Measurements from ENCODE around the gene HECTD1. TPM values are rescaled to one million over a fixed set of nuclear protein-coding genes. Genes with fewer than 3 reads are reported as not detected.

The HECTD1 gene
- total and polyA plus RNA-seq, 10 of the 15 experiments (the other 5 are each of a cell fraction or from before 2014, with no cell fraction given) = 27.3 to 116 (median 57.7) TPM

DNA sequence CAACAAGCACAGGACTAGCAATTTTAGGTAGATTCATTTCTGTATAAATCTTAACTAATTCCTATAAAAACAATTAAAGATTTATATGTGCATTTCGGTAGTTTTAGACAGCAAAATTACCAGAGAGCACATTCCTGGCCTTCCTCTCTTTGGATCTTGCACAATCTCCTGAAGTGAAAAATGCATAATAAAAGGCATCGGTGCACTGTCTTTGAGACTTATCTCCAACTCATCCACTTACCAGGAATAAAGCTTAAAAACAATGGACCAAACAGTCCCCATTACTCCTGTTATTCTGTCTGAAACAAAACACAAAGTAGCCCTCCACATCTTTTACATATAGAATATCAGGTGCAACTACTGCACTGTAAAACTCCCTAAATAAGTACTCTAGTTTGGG is 69.3 kb downstream of the HECTD1 start:
- 100% methylated on average over 2 of the region's 2 CpGs for WGBS (ENCODE audit: insufficient coverage, insufficient replicate concordance, low lambda C conversion rate, missing lambda C conversion rate)
- H3K27ac ChIP-seq (ENCODE audit: control insufficient read depth, insufficient read depth) = no peak overlapping the region
- H3K4me3 ChIP-seq = no peak overlapping the region
- SMC1A ChIA-PET (ENCODE audit: uncharacterized antibody, unreplicated experiment) = no interaction called here
- CTCF ChIA-PET = no interaction called here
- ATAC-seq (no peak), FAIRE-seq (no peak), DNase-seq (ENCODE audit: low read depth, low spot score) (no peak)
- no peaks in the 10 kb centered on the region for H3K79me2 ChIP-seq (ENCODE audit: control insufficient read depth, insufficient read depth, low read length)
- POLR2A ChIA-PET = no interaction called here
- no peak overlapping the region for H3K4me2 ChIP-seq (ENCODE audit: control insufficient read depth, insufficient read depth)
- intact Hi-C loops (cut with micrococcal nuclease; ENCODE audit: unreplicated experiment) (no loop called here), in situ Hi-C loops (cut with MboI) (no loop called here)
- TF ChIP-seq CUX1 (IDR thresholded peaks at IDR 0.05; ENCODE audit: insufficient replicate concordance, low read depth, low read length) (no peak), CHD4 (IDR thresholded peaks at IDR 0.05) (no peak), CBX3 (IDR thresholded peaks at IDR 0.05; ENCODE audit: borderline replicate concordance, low read depth) (no peak)
- TF ChIP-seq, protein P1, sequence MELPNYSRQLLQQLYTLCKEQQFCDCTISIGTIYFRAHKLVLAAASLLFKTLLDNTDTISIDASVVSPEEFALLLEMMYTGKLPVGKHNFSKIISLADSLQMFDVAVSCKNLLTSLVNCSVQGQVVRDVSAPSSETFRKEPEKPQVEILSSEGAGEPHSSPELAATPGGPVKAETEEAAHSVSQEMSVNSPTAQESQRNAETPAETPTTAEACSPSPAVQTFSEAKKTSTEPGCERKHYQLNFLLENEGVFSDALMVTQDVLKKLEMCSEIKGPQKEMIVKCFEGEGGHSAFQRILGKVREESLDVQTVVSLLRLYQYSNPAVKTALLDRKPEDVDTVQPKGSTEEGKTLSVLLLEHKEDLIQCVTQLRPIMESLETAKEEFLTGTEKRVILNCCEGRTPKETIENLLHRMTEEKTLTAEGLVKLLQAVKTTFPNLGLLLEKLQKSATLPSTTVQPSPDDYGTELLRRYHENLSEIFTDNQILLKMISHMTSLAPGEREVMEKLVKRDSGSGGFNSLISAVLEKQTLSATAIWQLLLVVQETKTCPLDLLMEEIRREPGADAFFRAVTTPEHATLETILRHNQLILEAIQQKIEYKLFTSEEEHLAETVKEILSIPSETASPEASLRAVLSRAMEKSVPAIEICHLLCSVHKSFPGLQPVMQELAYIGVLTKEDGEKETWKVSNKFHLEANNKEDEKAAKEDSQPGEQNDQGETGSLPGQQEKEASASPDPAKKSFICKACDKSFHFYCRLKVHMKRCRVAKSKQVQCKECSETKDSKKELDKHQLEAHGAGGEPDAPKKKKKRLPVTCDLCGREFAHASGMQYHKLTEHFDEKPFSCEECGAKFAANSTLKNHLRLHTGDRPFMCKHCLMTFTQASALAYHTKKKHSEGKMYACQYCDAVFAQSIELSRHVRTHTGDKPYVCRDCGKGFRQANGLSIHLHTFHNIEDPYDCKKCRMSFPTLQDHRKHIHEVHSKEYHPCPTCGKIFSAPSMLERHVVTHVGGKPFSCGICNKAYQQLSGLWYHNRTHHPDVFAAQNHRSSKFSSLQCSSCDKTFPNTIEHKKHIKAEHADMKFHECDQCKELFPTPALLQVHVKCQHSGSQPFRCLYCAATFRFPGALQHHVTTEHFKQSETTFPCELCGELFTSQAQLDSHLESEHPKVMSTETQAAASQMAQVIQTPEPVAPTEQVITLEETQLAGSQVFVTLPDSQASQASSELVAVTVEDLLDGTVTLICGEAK (IDR thresholded peaks at IDR 0.05; ENCODE audit: borderline replicate concordance) = no peak
- H4K20me1 ChIP-seq (ENCODE audit: control insufficient read depth, insufficient read depth) = no peaks in the 10 kb centered on the region
- RAD21 ChIA-PET (ENCODE audit: unreplicated experiment) = no interaction called here
- no peaks in the 10 kb centered on the region for H3K4me1 ChIP-seq (ENCODE audit: control insufficient read depth, insufficient read depth, low read length)
- no peaks in the 10 kb centered on the region for H3K27me3 ChIP-seq (replicated peaks in 1 of 2; ENCODE audit: control insufficient read depth in 2 of 2, insufficient read depth in 2 of 2, low read length in 1 of 2)
- no peak overlapping the region for H2AFZ ChIP-seq (ENCODE audit: control insufficient read depth, low read depth, low read length)
- H3K36me3 ChIP-seq (ENCODE audit: control insufficient read depth in 2 of 2, insufficient read depth in 2 of 2, low read length in 1 of 2) = peaks cover 5 to 21% of the 10 kb centered on the region in 2 experiments
- H3K9ac ChIP-seq (ENCODE audit: control insufficient read depth, insufficient read depth, low read length) = no peak overlapping the region
- no TSS peak for BruUV-seq (replicated peaks)
- no peaks in the 10 kb centered on the region for H3K9me3 ChIP-seq (replicated peaks; ENCODE audit: control insufficient read depth, insufficient read depth, low read length)
